Neural cell (in vitro differentiated cells): Measurements from ENCODE around the gene BTK.

Experiments
- EP300 ChIP-seq: fragments of 450-650 bp; conservative IDR thresholded peaks from 2 replicates; pipeline ENCODE4 v1.6.1; 2014; ENCODE audit warnings: antibody characterized with exemption, mild to moderate bottlenecking, moderate library complexity; ENCODE audit not compliant: poor library complexity, severe bottlenecking
- EZH2 ChIP-seq: fragments of 200-600, 300-800 bp; shearing (Covaris generic), sonication (generic); IDR thresholded peaks from 2 replicates; pipeline ENCODE4 v1.6.1; 2014; ENCODE audit warnings: antibody characterized with exemption, low read length, borderline replicate concordance, mild to moderate bottlenecking; ENCODE audit not compliant: insufficient read depth, poor library complexity, severe bottlenecking
- POLR2AphosphoS5 ChIP-seq: IDR thresholded peaks from 2 replicates; pipeline ENCODE4 v1.6.1; 2012
- TF ChIP-seq, protein P1 (sequence below): IDR thresholded peaks from 2 replicates; pipeline ENCODE4 v1.6.1; 2012; ENCODE audit warnings: borderline replicate concordance
- TF ChIP-seq, protein P2 (sequence below): fragments of 450-650 bp; IDR thresholded peaks from 2 replicates; pipeline ENCODE4 v1.5.1; 2014; ENCODE audit warnings: antibody characterized with exemption, mild to moderate bottlenecking, moderate library complexity; ENCODE audit not compliant: poor library complexity, severe bottlenecking

- TF ChIP-seq EZH2 = no peak
- no peak for TF ChIP-seq POLR2AphosphoS5
- TF ChIP-seq, protein P1, sequence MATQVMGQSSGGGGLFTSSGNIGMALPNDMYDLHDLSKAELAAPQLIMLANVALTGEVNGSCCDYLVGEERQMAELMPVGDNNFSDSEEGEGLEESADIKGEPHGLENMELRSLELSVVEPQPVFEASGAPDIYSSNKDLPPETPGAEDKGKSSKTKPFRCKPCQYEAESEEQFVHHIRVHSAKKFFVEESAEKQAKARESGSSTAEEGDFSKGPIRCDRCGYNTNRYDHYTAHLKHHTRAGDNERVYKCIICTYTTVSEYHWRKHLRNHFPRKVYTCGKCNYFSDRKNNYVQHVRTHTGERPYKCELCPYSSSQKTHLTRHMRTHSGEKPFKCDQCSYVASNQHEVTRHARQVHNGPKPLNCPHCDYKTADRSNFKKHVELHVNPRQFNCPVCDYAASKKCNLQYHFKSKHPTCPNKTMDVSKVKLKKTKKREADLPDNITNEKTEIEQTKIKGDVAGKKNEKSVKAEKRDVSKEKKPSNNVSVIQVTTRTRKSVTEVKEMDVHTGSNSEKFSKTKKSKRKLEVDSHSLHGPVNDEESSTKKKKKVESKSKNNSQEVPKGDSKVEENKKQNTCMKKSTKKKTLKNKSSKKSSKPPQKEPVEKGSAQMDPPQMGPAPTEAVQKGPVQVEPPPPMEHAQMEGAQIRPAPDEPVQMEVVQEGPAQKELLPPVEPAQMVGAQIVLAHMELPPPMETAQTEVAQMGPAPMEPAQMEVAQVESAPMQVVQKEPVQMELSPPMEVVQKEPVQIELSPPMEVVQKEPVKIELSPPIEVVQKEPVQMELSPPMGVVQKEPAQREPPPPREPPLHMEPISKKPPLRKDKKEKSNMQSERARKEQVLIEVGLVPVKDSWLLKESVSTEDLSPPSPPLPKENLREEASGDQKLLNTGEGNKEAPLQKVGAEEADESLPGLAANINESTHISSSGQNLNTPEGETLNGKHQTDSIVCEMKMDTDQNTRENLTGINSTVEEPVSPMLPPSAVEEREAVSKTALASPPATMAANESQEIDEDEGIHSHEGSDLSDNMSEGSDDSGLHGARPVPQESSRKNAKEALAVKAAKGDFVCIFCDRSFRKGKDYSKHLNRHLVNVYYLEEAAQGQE = no peak
- TF ChIP-seq EP300 = no peak
- TF ChIP-seq, protein P2, sequence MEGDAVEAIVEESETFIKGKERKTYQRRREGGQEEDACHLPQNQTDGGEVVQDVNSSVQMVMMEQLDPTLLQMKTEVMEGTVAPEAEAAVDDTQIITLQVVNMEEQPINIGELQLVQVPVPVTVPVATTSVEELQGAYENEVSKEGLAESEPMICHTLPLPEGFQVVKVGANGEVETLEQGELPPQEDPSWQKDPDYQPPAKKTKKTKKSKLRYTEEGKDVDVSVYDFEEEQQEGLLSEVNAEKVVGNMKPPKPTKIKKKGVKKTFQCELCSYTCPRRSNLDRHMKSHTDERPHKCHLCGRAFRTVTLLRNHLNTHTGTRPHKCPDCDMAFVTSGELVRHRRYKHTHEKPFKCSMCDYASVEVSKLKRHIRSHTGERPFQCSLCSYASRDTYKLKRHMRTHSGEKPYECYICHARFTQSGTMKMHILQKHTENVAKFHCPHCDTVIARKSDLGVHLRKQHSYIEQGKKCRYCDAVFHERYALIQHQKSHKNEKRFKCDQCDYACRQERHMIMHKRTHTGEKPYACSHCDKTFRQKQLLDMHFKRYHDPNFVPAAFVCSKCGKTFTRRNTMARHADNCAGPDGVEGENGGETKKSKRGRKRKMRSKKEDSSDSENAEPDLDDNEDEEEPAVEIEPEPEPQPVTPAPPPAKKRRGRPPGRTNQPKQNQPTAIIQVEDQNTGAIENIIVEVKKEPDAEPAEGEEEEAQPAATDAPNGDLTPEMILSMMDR = no peak
Measured at GRCh38 chrX:101347859-101348451, 38.0 kb downstream of the BTK start.
